ENCODE data around the gene GPR137. TPM values are rescaled to one million over a fixed set of nuclear protein-coding genes. Genes with fewer than 3 reads are reported as not detected.

GPR137 gene
- total RNA-seq, 1 donor from 2014 or later = 52.5 TPM

DNA sequence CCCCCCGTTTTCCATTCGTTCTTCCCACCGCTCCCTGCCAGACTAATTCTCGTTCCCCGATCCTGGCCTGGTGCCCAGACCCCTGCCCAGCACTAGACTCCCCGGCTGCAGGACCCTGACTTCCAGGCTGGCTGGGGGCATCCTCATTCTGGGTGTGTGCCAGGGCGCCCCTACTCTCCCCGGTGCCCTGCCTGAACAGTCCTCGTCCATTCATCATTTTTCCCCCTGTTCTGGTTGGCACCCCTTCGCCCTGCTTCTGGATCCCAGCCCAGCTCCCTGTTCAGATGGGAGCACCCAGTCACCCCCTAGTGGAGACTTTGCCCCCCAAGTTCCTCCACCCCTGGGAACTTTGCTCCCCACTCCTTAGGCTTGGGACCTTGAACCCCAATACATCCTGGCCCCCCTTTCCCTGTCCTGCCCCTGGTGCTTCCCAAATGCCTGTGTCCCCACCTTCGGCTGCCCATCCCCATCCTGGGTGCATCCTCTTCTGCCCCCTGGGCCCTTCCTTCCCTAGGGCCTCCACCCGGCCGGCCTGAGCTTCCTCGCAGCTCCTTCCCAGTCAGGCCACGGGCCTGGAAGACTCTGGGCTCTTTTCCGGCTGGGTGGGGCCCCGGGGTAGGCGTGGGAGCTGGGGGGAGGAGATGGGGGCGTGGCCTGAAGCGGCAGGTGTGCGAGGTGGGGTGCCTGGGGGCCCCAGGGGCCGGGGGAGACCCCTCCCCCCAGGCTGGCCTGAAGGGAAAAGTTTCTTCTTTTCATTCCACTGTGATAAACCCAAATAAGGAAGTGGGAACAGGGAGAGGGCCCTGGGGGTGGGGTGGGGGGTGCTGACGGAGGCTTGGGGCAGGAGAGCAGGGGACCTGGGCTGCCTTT lies 33.4 kb upstream of the GPR137 start:
- H3K9me3 Mint-ChIP-seq (ENCODE audit: unreplicated experiment) = peaks cover 9% of the 10 kb centered on the region
- peaks cover 12% of the 10 kb centered on the region for H3K4me1 Mint-ChIP-seq (ENCODE audit: low read depth, unreplicated experiment)
- DNase-seq = no peak
- H3K4me3 Mint-ChIP-seq (ENCODE audit: unreplicated experiment) = peak overlapping the region; percentile 92
- no peaks in the 10 kb centered on the region for H3K36me3 Mint-ChIP-seq (ENCODE audit: unreplicated experiment)
- peak overlapping the region; percentile 17 for H3K27ac Mint-ChIP-seq (ENCODE audit: unreplicated experiment)
- H3K27me3 Mint-ChIP-seq (ENCODE audit: unreplicated experiment) = peaks cover 11% of the 10 kb centered on the region
- TF ChIP-seq, protein P1, sequence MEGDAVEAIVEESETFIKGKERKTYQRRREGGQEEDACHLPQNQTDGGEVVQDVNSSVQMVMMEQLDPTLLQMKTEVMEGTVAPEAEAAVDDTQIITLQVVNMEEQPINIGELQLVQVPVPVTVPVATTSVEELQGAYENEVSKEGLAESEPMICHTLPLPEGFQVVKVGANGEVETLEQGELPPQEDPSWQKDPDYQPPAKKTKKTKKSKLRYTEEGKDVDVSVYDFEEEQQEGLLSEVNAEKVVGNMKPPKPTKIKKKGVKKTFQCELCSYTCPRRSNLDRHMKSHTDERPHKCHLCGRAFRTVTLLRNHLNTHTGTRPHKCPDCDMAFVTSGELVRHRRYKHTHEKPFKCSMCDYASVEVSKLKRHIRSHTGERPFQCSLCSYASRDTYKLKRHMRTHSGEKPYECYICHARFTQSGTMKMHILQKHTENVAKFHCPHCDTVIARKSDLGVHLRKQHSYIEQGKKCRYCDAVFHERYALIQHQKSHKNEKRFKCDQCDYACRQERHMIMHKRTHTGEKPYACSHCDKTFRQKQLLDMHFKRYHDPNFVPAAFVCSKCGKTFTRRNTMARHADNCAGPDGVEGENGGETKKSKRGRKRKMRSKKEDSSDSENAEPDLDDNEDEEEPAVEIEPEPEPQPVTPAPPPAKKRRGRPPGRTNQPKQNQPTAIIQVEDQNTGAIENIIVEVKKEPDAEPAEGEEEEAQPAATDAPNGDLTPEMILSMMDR (IDR thresholded peaks at IDR 0.05; ENCODE audit: partially characterized antibody, unreplicated experiment) = no peak

DNA sequence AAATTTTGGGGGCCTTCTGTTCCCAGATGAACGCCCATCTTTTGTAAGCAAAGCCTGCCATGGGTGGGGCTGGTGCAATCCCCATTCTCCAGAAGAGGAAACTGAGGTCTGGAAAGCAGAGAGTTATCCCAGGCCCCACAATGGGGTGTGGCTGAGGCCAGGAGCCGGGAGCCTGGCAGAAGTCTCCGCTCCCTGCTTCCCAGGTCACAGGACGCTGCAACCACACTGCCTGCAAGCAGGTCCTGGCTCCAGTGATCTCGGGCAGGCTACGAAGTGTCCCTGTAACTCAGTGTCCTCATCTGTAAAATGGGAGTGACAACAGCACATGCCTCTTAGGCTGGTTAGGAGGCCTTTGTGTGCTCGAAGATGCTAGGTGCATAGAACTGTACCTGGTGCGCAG lies 32.6 kb upstream of the GPR137 start:
- Mint-ChIP-seq H3K27ac (ENCODE audit: unreplicated experiment) (no peak overlapping the region), H3K27me3 (ENCODE audit: unreplicated experiment) (peaks cover 11% of the 10 kb centered on the region), H3K4me1 (ENCODE audit: low read depth, unreplicated experiment) (peaks cover 8% of the 10 kb centered on the region), H3K4me3 (ENCODE audit: unreplicated experiment) (peak overlapping the region; percentile 42), H3K9me3 (ENCODE audit: unreplicated experiment) (peaks cover 5% of the 10 kb centered on the region), H3K36me3 (ENCODE audit: unreplicated experiment) (no peaks in the 10 kb centered on the region)
- DNase-seq = no peak
- TF ChIP-seq, protein P1 (IDR thresholded peaks at IDR 0.05; ENCODE audit: partially characterized antibody, unreplicated experiment) = no peak

DNA sequence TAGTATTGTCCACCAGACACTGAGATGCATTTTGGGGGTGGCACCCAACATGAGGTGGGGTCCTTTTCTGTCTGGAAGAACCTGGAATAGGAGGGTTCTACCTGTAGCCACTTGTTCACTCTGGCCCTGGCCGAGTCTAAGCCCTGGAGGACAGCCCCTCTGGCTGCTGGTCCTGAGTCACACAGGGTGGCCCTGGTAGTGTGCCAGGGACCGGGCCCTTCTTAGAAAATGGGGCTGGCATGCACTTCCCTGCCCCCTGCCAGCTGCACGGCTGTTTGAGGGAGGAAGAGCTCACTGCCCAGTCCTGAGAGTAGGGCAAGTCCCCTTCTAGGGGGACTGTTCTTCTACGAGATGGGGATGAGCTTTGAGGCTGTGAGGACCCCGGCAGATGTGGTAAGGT lies 32.2 kb upstream of the GPR137 start:
- Mint-ChIP-seq H3K27me3 (ENCODE audit: unreplicated experiment) (peaks cover 11% of the 10 kb centered on the region), H3K27ac (ENCODE audit: unreplicated experiment) (no peak overlapping the region), H3K36me3 (ENCODE audit: unreplicated experiment) (no peaks in the 10 kb centered on the region), H3K4me3 (ENCODE audit: unreplicated experiment) (peak overlapping the region; percentile 42), H3K9me3 (ENCODE audit: unreplicated experiment) (peaks cover 2% of the 10 kb centered on the region), H3K4me1 (ENCODE audit: low read depth, unreplicated experiment) (peaks cover 4% of the 10 kb centered on the region)
- TF ChIP-seq, protein P1 (IDR thresholded peaks at IDR 0.05; ENCODE audit: partially characterized antibody, unreplicated experiment) = no peak
- no peak for DNase-seq

DNA sequence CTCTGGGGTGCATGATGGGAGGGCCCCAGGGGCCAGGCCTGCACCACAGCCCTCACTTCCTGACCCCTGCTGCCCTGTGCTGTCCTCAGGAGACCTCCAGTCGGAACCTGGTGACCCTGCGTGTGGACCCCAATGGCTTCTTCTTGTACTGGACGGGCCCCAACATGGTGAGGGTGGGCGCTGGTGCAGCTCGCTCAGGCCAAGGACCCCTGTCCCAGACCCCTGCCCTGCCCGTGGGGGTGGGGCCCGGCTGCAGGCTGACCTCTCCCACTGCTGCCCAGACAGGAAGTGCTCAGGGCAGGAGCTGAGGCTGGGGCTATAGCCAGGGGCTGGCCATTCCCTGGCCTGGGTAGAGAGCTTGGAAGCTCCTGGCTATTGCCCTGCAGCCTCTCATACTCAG lies 31.3 kb upstream of the GPR137 start:
- DNase-seq = no peak
- H3K9me3 Mint-ChIP-seq (ENCODE audit: unreplicated experiment) = peaks cover 2% of the 10 kb centered on the region
- H3K27ac Mint-ChIP-seq (ENCODE audit: unreplicated experiment) = no peak overlapping the region
- H3K4me3 Mint-ChIP-seq (ENCODE audit: unreplicated experiment) = no peak overlapping the region
- peaks cover 4% of the 10 kb centered on the region for H3K4me1 Mint-ChIP-seq (ENCODE audit: low read depth, unreplicated experiment)
- TF ChIP-seq, protein P1 (IDR thresholded peaks at IDR 0.05; ENCODE audit: partially characterized antibody, unreplicated experiment) = no peak
- H3K27me3 Mint-ChIP-seq (ENCODE audit: unreplicated experiment) = peaks cover 7% of the 10 kb centered on the region
- no peaks in the 10 kb centered on the region for H3K36me3 Mint-ChIP-seq (ENCODE audit: unreplicated experiment)

Measured in glutamatergic neuron (in vitro differentiated cells).